Thoracic aorta (tissue), 2 donors: ENCODE results near the gene WIZ. TPM values are rescaled to one million over a fixed set of nuclear protein-coding genes. Genes with fewer than 3 reads are reported as not detected.

ENCODE experiments used
- ATAC-seq: fragments of 150-250 bp; one replicate; pipeline ENCODE4 v1.8.0; 2017; ENCODE audit warnings: low read depth; ENCODE audit not compliant: insufficient number of reproducible peaks, low FRiP score
- DNase-seq: peaks from one replicate; pipeline ENCODE4 v3.0.0-alpha.2; 2020; ENCODE audit warnings: low spot score
- H3K27ac ChIP-seq, 2 donors: fragments of 200-600 bp; sonication (generic); 1 replicate in 1 of 2; 2 replicates in 1 of 2; pipeline ENCODE4 v1.5.1; 2016; ENCODE audit warnings: mild to moderate bottlenecking in 2 of 2, moderate library complexity in 2 of 2
- H3K27me3 ChIP-seq: fragments of 200-600 bp; sonication (generic); replicated peaks from 2 replicates; pipeline ENCODE4 v1.6.0; 2016; ENCODE audit warnings: mild to moderate bottlenecking; ENCODE audit not compliant: insufficient read depth
- H3K36me3 ChIP-seq: fragments of 200-600 bp; sonication (generic); one replicate; pipeline ENCODE4 v1.5.1; 2016
- H3K4me1 ChIP-seq, 2 donors: fragments of 200-600 bp; sonication (generic); 1 replicate in 1 of 2; 2 replicates in 1 of 2; pipeline versions ENCODE4 v1.5.1 to v1.6.0; 2016; ENCODE audit warnings: low read depth in 2 of 2, mild to moderate bottlenecking in 1 of 2; ENCODE audit not compliant: control insufficient read depth in 1 of 2
- H3K4me3 ChIP-seq: fragments of 200-600 bp; sonication (generic); 2 replicates; pipeline ENCODE4 v1.5.1; 2016; ENCODE audit warnings: mild to moderate bottlenecking
- H3K9me3 ChIP-seq: fragments of 200-600 bp; sonication (generic); 2 replicates; pipeline ENCODE4 v1.5.1; 2016
- total RNA-seq, 2 donors: library from RNA; depleted of rRNA; stranded (reverse); fragments of >200 nt; gene quantifications; one replicate each; pipeline versions ENCODE4 v1.1.0 to v1.2.3, GENCODE V29; 2016
- TF ChIP-seq, protein P1 (sequence below): fragments of 200-600 bp; sonication (generic); IDR thresholded peaks from one replicate; pipeline ENCODE4 v1.5.1; 2019; ENCODE audit warnings: antibody characterized with exemption

The WIZ gene
- total RNA-seq, 2 donors from 2014 or later: 37.8 to 45.3 TPM

DNA sequence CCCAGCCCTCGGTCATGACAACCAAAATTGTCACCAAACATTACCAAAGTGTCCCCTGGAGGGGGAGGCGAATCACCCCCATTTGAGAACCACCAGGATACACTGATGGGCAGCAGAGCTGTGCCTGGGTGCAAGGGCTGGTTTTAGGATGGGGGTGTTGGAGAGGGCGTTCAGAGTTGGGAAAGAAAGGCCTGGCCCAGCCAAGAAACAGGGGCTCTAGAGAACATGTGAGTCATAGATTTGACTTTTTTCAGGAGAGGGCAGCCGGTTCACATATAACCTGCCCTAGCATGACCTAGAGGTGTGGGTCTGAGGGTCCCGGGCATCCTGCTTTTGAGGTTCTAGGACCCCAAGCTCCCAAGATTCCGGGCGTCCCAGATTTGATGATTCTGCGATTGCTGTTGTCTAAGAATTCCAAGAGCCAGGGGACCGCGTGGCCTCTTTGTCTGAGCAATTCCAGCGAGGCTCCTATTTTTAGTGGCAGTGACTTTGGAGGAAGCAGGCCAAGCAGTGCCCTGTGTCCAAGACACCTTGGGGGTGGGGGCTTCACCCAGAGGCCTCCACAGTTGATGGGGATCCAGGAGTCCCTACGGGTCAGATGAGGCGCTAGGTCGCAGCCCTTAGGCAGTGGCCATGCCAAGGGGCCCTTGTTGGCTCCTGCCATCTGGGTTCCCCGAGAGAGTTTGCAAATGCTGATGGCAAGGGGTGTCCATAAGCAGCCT is 5.1 kb downstream of the WIZ start:
- peak overlapping the region; percentile 43 for H3K4me3 ChIP-seq
- no peak for DNase-seq
- peaks cover 44 to 70% of the 10 kb centered on the region in 2 donors for H3K4me1 ChIP-seq
- TF ChIP-seq, protein P1, sequence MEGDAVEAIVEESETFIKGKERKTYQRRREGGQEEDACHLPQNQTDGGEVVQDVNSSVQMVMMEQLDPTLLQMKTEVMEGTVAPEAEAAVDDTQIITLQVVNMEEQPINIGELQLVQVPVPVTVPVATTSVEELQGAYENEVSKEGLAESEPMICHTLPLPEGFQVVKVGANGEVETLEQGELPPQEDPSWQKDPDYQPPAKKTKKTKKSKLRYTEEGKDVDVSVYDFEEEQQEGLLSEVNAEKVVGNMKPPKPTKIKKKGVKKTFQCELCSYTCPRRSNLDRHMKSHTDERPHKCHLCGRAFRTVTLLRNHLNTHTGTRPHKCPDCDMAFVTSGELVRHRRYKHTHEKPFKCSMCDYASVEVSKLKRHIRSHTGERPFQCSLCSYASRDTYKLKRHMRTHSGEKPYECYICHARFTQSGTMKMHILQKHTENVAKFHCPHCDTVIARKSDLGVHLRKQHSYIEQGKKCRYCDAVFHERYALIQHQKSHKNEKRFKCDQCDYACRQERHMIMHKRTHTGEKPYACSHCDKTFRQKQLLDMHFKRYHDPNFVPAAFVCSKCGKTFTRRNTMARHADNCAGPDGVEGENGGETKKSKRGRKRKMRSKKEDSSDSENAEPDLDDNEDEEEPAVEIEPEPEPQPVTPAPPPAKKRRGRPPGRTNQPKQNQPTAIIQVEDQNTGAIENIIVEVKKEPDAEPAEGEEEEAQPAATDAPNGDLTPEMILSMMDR: no peak
- peak overlapping the region; percentile 82 to 87 for H3K27ac ChIP-seq
- H3K27me3 ChIP-seq: no peaks in the 10 kb centered on the region
- H3K36me3 ChIP-seq: no peaks in the 10 kb centered on the region
- H3K9me3 ChIP-seq: no peaks in the 10 kb centered on the region
- ATAC-seq: no peak

DNA sequence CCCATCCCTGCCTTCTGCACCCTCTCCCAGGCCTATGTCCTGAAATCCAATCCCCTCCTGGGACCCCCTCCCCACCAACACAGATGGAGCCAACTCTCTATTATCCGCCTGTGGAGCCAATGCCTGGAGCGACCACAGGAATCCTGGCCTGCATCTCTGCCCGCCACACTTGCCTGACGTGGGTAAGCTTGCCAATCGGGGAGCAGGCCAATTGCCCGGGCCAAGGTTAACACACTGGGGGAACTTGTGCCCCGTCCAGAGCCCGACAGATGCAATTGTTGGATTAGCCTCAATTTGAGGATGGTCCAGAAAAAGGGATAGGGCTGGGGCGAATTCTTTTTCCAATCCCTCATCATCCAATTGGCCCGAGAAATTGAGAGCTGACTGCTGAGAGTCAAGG is 5.9 kb downstream of the WIZ start:
- Histone ChIP-seq H3K36me3 (no peaks in the 10 kb centered on the region), H3K4me1 (peaks cover 42 to 74% of the 10 kb centered on the region in 2 donors), H3K27ac (peak overlapping the region; percentile 82 to 87), H3K27me3 (no peaks in the 10 kb centered on the region), H3K9me3 (no peaks in the 10 kb centered on the region), H3K4me3 (peak overlapping the region; percentile 43)
- DNase-seq (peak; percentile 43), ATAC-seq (no peak)
- TF ChIP-seq, protein P1: no peak

DNA sequence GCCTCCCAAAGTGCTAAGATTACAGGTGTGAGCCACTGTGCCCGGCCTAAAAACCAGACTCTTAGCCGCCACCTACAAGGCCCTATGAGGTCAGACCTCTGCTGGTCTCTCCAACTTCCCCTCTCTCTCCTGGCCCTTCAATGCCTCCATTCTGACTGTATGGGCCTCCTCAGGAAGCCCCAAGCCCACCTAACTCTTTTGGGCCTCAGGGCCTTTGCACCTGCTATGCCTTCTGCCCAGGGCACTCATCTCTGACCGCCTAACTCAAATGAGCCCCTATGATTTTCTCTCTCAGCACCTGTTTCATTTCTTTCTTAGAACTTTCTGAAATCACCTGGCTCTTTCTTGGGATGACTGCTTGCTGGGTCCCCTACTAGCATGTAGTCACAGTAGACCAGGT is 6.4 kb downstream of the WIZ start:
- no peaks in the 10 kb centered on the region for H3K9me3 ChIP-seq
- H3K4me3 ChIP-seq: no peak overlapping the region
- ATAC-seq: no peak
- TF ChIP-seq, protein P1: no peak
- H3K4me1 ChIP-seq: peaks cover 43 to 74% of the 10 kb centered on the region in 2 donors
- peak overlapping the region in 1 of 2 donors; percentile 87 for H3K27ac ChIP-seq
- no peaks in the 10 kb centered on the region for H3K36me3 ChIP-seq
- H3K27me3 ChIP-seq: no peaks in the 10 kb centered on the region
- no peak for DNase-seq

DNA sequence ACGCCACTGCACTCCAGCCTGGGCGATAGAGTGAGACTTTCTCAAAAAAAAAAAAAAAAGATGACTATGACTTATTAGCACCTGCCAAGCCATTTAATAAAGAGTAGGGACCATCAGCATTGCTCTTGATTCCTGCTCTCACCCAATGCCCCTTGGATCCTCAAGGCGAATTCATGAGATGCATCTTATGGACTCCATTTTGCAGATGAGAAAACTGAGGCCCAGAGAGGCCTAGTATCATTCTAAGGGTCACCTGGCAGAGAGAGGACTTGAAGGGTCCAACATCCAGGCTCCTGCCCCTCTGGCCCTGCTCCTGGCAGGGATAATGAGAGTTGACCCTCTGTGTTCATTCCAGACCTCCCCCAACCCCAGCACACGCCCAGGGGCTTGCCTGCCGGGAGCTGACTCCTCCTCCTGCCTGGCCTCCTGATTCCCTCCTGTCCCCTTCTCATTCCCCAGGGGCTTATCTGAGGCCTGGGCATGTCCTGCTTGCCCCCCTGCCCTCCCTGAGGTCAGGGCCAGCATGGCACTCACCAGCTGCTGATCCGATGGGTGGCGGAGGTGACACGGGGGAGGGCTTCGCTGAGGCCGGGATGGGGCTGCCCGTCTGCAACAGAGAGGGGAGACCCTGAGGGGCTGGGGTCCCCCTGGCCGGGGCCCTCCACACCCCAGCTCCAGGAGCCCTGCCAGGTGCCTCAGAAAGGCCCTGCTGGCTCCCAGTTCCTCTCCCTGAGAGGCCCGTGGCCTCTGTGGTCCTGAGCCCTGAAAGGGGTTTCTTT is 7.4 kb downstream of the WIZ start:
- Histone ChIP-seq H3K36me3 (no peaks in the 10 kb centered on the region), H3K9me3 (no peaks in the 10 kb centered on the region), H3K4me3 (no peak overlapping the region), H3K27me3 (no peaks in the 10 kb centered on the region), H3K4me1 (peaks cover 50 to 80% of the 10 kb centered on the region in 2 donors), H3K27ac (no peak overlapping the region)
- DNase-seq (no peak), ATAC-seq (no peak)
- TF ChIP-seq, protein P1: no peak

DNA sequence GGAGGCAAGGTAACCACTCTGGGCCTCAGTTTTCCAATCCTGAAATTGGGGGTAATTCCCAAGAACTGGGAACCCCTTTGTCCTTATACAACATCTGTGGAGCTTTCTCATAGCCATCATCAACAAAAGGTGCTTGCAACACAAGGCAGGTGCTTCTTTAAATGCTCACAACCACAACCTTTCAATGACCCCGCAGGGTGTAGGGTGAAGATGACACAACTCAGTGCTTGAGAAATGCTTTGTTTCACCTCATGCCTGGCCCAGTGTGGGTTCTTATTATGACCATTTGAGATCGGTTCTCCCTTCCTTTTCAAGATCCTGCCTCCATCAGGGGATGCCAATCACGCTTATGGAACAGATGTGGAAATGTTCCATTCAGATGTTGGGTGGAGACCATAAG is 8.4 kb downstream of the WIZ start:
- H3K4me1 ChIP-seq: peaks cover 56 to 84% of the 10 kb centered on the region in 2 donors
- H3K9me3 ChIP-seq: no peaks in the 10 kb centered on the region
- ATAC-seq: no peak
- TF ChIP-seq, protein P1: no peak
- H3K36me3 ChIP-seq: no peaks in the 10 kb centered on the region
- H3K27me3 ChIP-seq: no peaks in the 10 kb centered on the region
- no peak overlapping the region for H3K4me3 ChIP-seq
- no peak for DNase-seq
- H3K27ac ChIP-seq: no peak overlapping the region
